Left renal cortex interstitium (tissue), 4 donors: ENCODE measurements around the gene DYRK2. TPM values are rescaled to one million over a fixed set of nuclear protein-coding genes. Genes with fewer than 3 reads are reported as not detected.
A peak's percentile ranks its signal among the peaks of the same experiment; 100 is the strongest.

Experiments used
- DNase-seq, 4 donors: peaks; one replicate each; pipeline ENCODE4 v3.0.0-alpha.2; 2013; ENCODE audit warnings: low read depth in 4 of 4, low spot score in 2 of 4, missing footprints in 1 of 4
- polyA plus RNA-seq, 4 donors: library from polyadenylated mRNA; unstranded; fragments of 120-200 nt; gene quantifications; one replicate each; pipeline ENCODE4 v1.2.1, GENCODE V29; 2013; ENCODE audit not compliant: insufficient read length in 4 of 4

DYRK2 gene
- polyA plus RNA-seq: 10 to 100 TPM; 25.0 to 30.6 (median 27.6) TPM

GRCh38 chr12:67648521-67649260, at the start of gene DYRK2:
Gene DYRK2, plus strand, starts transcription at chr12:67648745. Its CDS starts 389 bp downstream, at chr12:67649134.
- DNase-seq: peak; percentile 43 to 76 (median 72)

- no peak for DNase-seq
Observed at GRCh38 chr12:67599691-67600090, 48.9 kb upstream of the DYRK2 start.

DNA sequence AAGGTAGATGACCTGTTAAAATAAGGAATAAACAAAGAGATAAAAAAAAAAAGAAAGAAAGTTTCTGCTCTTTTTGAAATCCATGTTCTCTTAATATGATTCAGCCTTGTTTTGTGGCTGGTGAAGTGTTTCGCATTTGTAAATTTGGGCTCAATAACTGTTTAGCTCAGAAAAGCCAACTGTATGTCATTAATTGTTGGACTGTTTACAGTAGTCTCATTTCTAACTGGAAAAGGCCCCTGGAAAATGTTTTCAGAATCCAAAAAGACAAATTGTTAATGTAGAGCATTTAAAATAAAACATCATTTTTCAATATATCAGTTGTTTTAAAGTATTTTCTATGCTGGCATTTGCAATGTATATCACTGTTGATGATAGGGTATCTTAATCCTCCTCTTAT, 47.4 kb upstream of the DYRK2 start:
- no peak for DNase-seq

DNA sequence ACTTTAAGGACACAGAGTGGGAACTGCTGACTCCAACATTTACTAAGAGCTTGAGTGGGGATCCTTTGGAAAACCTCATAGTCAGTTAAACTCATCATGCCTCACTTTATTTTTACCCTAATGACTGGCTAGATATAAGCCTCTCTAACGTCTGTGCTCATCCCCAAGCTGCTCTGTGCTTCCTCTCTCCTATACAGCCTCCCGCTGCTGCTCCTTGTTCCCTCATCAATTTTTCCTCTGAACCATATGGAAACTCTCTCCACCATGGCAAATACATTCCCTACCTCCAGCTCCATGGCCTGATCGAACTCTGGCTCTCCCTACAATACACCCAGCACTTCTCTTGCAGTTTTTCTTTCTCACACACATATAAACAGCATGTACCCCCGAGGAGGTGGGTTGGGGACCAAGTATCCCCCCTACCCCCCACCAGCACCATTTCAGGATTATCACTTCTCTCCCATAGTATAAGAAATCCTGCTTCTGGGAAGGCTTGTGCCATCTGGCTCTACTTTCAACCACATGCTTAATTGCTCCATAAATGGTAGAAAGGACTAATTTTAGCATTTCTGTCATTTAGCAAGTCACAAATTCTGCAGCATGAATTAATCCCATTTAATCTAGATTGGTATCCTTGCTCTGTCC, 39.2 kb upstream of the DYRK2 start:
- no peak for DNase-seq

DNA sequence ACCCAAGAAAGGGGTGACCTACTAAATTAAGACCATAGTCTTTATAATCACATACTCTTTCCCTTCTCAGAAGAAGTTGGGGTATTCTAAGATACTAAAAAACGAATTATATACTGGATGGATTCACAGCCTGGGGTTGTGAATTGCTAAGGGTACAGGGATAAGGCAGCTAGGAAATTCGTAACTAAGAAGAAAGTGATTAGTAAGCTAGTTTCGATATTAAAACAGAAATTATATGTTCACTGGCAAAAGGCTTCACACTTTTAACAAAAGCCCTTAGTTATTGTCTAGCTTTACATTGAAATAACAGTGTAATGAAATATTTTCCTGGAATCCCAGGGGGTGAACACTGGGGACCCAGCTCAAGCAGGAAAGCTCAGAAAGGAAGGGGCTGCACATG, 35.5 kb upstream of the DYRK2 start:
- DNase-seq: no peak

DNA sequence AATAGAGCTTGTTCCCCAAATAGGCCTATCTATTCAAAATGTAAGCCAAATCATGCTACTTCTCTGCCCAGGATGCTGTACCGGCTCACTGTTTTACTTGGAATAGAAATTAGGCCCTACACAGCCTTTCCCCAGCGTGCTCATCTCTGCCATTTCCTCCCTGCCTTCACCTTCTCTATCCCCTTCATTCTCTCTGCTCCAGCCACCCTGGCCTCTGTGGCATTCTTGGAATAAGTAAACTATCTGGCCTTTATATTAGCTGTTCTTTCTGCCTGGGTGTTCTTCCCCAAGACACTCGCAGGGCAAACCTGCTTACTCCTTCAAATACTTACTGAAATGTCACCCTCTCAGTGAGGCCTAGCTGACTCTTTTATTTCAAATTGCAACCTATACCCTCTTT, 30.9 kb upstream of the DYRK2 start:
- DNase-seq: no peak

- DNase-seq: no peak
Observed at GRCh38 chr12:67618303-67618702, 30.2 kb upstream of the DYRK2 start.

- DNase-seq: no peak
Observed at GRCh38 chr12:67621112-67621511, 27.4 kb upstream of the DYRK2 start.

- DNase-seq: no peak
Observed at GRCh38 chr12:67621926-67622325, 26.6 kb upstream of the DYRK2 start.

- DNase-seq: no peak
Observed at GRCh38 chr12:67623259-67623658, 25.3 kb upstream of the DYRK2 start.

GRCh38 chr12:67624355-67624754, 24.2 kb upstream of the DYRK2 start:
- no peak for DNase-seq

- peak in 1 of 4 donors; percentile 45 for DNase-seq
Observed at GRCh38 chr12:67625004-67625403, 23.5 kb upstream of the DYRK2 start.

DNA sequence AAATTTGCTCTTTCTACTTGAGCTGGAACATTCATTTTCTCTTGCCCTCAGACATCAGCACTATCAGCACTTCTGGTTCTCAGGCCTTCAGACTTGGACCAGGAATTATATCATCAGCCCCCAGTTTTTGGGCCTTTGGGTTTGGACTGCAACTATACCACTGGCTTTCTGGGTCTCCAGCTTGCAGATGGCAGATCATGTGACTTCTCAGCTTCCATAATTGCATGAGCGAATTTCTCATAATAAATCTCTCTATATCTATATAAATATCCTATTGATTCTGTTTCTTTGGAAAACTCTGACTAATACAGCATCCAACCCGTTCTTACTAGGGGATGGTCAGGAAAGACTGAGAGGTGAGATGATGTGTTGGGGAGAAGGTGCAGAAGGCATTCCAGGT, 22.4 kb upstream of the DYRK2 start:
- no peak for DNase-seq

DNA sequence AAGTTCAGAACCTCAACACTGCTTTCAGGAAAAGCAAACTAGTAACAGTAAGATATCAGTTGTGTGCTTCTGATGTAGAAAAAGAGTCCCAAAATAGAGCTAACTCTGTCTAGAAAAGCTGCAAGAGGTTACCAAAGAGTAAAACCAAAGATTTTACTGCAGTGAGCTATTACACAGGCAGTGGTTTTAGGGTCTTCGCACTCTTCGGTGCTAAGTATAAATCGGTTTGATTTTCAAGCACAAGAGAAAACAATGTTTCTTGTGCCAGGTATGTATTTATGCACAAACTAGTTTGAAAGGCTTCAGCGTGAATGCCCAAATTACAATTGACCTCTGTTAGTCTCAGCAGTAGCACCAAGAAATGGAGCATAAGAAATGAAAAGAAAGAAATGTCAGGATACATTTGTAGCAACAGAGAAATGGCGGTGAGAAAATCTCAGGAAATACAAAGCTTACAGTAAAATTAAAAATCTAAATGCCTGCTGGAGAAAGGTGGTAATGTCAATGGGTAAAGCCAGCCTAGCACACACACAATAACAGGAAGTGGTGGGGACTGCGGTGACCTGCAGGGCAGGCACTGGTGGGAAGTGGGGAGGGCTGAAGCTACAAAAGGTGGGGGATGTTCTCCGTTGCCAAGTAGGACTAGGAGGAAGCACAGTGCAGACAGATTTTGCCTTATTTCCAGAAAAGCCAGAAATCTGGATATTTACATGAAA, 18.0 kb upstream of the DYRK2 start:
- no peak for DNase-seq

DNA sequence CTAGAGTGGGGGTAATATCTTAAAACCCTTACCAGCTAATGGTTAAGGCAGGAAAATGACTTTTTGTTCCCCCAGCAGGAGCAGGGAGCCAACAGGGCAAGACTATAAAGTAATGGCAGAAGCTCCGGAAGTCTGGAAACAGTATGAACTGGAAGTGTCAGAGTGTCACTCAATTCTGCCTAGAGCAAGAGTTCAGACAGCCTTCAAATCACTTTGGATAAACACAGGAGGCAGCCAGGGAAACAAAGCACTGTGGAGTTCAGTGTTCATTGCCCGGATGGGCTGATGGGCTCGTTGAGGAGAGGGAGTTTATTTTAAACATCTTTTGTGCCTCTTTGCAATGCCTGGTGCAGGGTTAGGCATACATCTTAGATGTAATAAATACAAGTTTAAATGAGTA, 16.5 kb upstream of the DYRK2 start:
- no peak for DNase-seq

GRCh38 chr12:67633024-67633610, 15.4 kb upstream of the DYRK2 start:
- no peak for DNase-seq

GRCh38 chr12:67633708-67634107, 14.8 kb upstream of the DYRK2 start:
- DNase-seq: no peak

GRCh38 chr12:67634303-67634761, 14.2 kb upstream of the DYRK2 start:
- DNase-seq: no peak

DNA sequence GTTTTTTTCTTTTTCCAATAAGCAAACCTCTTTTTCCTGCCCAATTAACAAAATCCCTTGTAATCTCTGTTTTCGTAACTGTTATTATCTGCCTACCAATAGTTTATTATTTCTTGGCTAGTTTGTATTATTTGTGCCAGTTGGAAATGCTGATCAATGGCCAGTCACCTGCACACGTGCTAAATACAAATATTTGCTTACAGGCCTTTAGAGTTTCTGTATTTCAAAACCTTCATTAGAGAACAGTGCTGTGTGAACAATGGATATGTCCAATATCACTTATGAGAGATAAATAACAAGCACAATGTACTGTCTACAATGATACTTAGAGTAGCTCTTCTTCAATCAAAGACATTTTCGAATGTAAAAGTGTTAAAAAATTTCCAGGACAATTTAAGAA, 10.8 kb upstream of the DYRK2 start:
- no peak for DNase-seq

DNA sequence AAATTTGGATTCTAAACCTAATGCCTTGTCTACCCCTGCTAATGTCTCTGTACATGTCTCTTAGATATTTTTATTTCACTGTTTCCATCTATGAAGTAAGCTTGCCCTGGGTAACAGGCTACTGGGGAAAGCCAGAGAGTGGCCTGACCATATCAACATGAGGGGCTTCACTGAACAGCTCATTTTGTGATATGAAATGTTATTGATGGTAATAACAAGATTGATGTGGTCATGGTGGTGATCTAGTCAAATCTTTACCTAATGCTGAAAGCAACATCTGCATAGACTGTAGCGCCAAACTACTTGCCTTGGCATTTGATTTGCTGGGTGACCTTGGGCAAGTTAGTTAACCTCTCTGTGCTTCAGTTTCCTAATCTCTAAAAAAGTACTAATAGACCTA, 9.9 kb upstream of the DYRK2 start:
- no peak for DNase-seq

GRCh38 chr12:67640863-67641262, 7.7 kb upstream of the DYRK2 start:
- no peak for DNase-seq
